Measurements from ENCODE around the gene KHDC1L. TPM values are rescaled to one million over a fixed set of nuclear protein-coding genes. Genes with fewer than 3 reads are reported as not detected.
"Not testable (repeated sequence)": the region's sequence is repeated elsewhere in the genome, so short reads cannot be mapped to it uniquely, and the experiment has no call there.

KHDC1L gene
- total and polyA plus RNA-seq, 2 donors from 2014 or later: not detected

DNA sequence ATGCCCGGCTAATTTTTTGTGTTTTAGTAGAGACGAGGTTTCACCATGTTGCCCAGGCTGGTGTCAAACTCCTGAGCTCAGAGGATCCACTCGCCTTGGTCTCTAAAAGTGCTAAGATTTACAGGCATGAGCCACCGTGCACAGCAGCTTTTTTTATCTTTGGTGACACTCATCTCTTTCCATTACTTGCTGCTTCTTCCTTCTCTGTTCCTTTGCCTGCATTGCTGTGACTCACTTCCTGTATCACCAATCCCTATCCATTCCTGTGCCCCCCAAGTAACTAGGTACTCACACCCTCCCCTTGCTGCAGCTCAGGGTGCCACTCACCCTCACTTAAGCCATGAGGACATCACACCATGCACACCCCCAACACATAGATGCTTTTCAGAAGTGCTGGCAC is 24.6 kb downstream of the KHDC1L start:
- Histone ChIP-seq H3K27me3 (ENCODE audit: control insufficient read depth, insufficient read depth, low read length) (no peaks in the 10 kb centered on the region), H3K27ac (ENCODE audit: low read depth in 2 of 2, low read length in 2 of 2) (no peak overlapping the region), H3K9me3 (ENCODE audit: control insufficient read depth in 2 of 3, insufficient read depth in 1 of 3, low read length in 3 of 3) (no peaks in the 10 kb centered on the region), H3K4me1 (ENCODE audit: control insufficient read depth in 2 of 3, insufficient read depth in 2 of 3, low read depth in 1 of 3, low read length in 3 of 3) (no peaks in the 10 kb centered on the region), H3K9ac (ENCODE audit: low read length in 3 of 3) (no peak overlapping the region), H3K4me3 (ENCODE audit: low read length in 3 of 3) (no peak overlapping the region), H3K36me3 (ENCODE audit: control insufficient read depth in 2 of 3, insufficient read depth in 3 of 3, low read length in 3 of 3) (no peaks in the 10 kb centered on the region)
- intact Hi-C loops (cut with DNase I): no loop called here
- FAIRE-seq (no peak), DNase-seq (no peak)
- TF ChIP-seq, protein P1, sequence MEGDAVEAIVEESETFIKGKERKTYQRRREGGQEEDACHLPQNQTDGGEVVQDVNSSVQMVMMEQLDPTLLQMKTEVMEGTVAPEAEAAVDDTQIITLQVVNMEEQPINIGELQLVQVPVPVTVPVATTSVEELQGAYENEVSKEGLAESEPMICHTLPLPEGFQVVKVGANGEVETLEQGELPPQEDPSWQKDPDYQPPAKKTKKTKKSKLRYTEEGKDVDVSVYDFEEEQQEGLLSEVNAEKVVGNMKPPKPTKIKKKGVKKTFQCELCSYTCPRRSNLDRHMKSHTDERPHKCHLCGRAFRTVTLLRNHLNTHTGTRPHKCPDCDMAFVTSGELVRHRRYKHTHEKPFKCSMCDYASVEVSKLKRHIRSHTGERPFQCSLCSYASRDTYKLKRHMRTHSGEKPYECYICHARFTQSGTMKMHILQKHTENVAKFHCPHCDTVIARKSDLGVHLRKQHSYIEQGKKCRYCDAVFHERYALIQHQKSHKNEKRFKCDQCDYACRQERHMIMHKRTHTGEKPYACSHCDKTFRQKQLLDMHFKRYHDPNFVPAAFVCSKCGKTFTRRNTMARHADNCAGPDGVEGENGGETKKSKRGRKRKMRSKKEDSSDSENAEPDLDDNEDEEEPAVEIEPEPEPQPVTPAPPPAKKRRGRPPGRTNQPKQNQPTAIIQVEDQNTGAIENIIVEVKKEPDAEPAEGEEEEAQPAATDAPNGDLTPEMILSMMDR (IDR thresholded peaks at IDR 0.05; ENCODE audit: borderline replicate concordance, extremely low read depth, insufficient read depth): no peak

DNA sequence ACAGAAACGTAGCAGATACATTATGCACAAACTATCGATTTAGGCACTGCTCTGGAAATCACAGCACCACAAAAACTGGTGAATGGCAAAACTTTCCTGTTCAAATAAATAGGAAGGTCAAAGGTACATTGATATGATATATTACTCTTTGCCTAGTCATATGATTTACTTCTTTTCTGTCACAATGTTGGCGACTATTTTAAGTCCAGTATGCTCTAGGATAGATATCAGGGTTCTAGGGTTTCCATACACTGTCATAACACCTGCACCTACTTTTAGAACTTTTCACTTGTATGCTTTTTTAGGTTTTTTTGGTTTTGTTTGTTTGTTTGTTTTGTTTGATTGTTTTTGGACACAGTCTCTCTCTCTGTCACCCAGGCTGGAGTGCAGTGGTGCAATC is 25.0 kb downstream of the KHDC1L start:
- H3K27ac ChIP-seq (ENCODE audit: low read depth in 2 of 2, low read length in 2 of 2): no peak overlapping the region
- DNase-seq (no peak), FAIRE-seq (no peak)
- intact Hi-C loops (cut with DNase I): no loop called here
- no peaks in the 10 kb centered on the region for H3K27me3 ChIP-seq (ENCODE audit: control insufficient read depth, insufficient read depth, low read length)
- H3K36me3 ChIP-seq (ENCODE audit: control insufficient read depth in 2 of 3, insufficient read depth in 3 of 3, low read length in 3 of 3): no peaks in the 10 kb centered on the region
- no peaks in the 10 kb centered on the region for H3K9me3 ChIP-seq (ENCODE audit: control insufficient read depth in 2 of 3, insufficient read depth in 1 of 3, low read length in 3 of 3)
- no peaks in the 10 kb centered on the region for H3K4me1 ChIP-seq (ENCODE audit: control insufficient read depth in 2 of 3, insufficient read depth in 2 of 3, low read depth in 1 of 3, low read length in 3 of 3)
- no peak overlapping the region for H3K9ac ChIP-seq (ENCODE audit: low read length in 3 of 3)
- TF ChIP-seq, protein P1 (IDR thresholded peaks at IDR 0.05; ENCODE audit: borderline replicate concordance, extremely low read depth, insufficient read depth): no peak
- H3K4me3 ChIP-seq (ENCODE audit: low read length in 3 of 3): no peak overlapping the region

- FAIRE-seq: no peak
- intact Hi-C loops (cut with DNase I): no loop called here
- TF ChIP-seq, protein P1 (IDR thresholded peaks at IDR 0.05; ENCODE audit: borderline replicate concordance, extremely low read depth, insufficient read depth): no peak
These were observed 30.6 kb downstream of the KHDC1L start for GRCh38 chr6:73194744-73195143.

DNA sequence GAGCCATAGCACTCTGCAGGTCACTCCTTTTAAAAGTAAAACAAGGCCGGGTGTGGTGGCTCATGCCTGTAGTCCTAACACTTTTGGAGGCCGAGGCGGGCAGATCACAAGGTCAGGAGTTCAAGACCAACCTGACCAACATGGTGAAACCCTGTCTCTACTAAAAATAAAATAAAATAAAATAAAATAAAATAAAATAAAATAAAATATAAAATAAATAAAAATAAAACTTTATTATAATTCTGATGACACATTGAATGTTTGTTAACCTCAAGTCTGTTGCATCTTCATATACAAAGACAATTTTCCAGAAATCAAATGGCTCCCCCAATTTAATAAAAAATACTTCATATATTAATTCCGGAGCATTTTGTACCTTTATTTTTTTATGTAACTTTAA is 32.0 kb downstream of the KHDC1L start:
- H3K36me3 ChIP-seq (ENCODE audit: control insufficient read depth in 2 of 3, insufficient read depth in 3 of 3, low read length in 3 of 3); H3K9me3 ChIP-seq (ENCODE audit: control insufficient read depth in 2 of 3, insufficient read depth in 1 of 3, low read length in 3 of 3); intact Hi-C loops (cut with DNase I); FAIRE-seq; H3K4me1 ChIP-seq (ENCODE audit: control insufficient read depth in 2 of 3, insufficient read depth in 2 of 3, low read depth in 1 of 3, low read length in 3 of 3); H3K27me3 ChIP-seq (ENCODE audit: control insufficient read depth, insufficient read depth, low read length); DNase-seq; H3K9ac ChIP-seq (ENCODE audit: low read length in 3 of 3); H3K4me3 ChIP-seq (ENCODE audit: low read length in 3 of 3); H3K27ac ChIP-seq (ENCODE audit: low read depth in 2 of 2, low read length in 2 of 2): not testable (repeated sequence)

More at GRCh38 chr6:73194744-73195143, 30.6 kb downstream of the KHDC1L start:
- Histone ChIP-seq H3K9ac (ENCODE audit: low read length in 3 of 3) (no peak overlapping the region), H3K4me1 (ENCODE audit: control insufficient read depth in 2 of 3, insufficient read depth in 2 of 3, low read depth in 1 of 3, low read length in 3 of 3) (no peaks in the 10 kb centered on the region), H3K9me3 (ENCODE audit: control insufficient read depth in 2 of 3, insufficient read depth in 1 of 3, low read length in 3 of 3) (no peaks in the 10 kb centered on the region), H3K27ac (ENCODE audit: low read depth in 2 of 2, low read length in 2 of 2) (no peak overlapping the region), H3K36me3 (ENCODE audit: control insufficient read depth in 2 of 3, insufficient read depth in 3 of 3, low read length in 3 of 3) (no peaks in the 10 kb centered on the region), H3K4me3 (ENCODE audit: low read length in 3 of 3) (no peak overlapping the region), H3K27me3 (ENCODE audit: control insufficient read depth, insufficient read depth, low read length) (no peaks in the 10 kb centered on the region)
- no peak for DNase-seq
